Smooth muscle cell (in vitro differentiated cells): ENCODE measurements around the gene SLC4A7. TPM values are rescaled to one million over a fixed set of nuclear protein-coding genes. Genes with fewer than 3 reads are reported as not detected.

Experiments
- DNase-seq: peaks from one replicate; lab custom pipeline; 2025; ENCODE audit not compliant: unreplicated experiment; lab: John Stamatoyannopoulos, UW
- H2AFZ ChIP-seq: fragments of 200-600 bp; sonication (generic); 2 replicates; pipeline ENCODE4 v1.6.0; 2016; ENCODE audit warnings: antibody characterized with exemption, low read depth, mild to moderate bottlenecking
- H3F3A ChIP-seq: fragments of 200-600 bp; sonication (generic); 2 replicates; pipeline ENCODE4 v1.6.0; 2017; ENCODE audit warnings: antibody characterized with exemption, low read depth
- H3K27ac ChIP-seq: fragments of 200-600 bp; sonication (generic); 2 replicates; pipeline ENCODE4 v1.5.1; 2016; ENCODE audit warnings: low read depth, mild to moderate bottlenecking
- H3K27me3 ChIP-seq: fragments of 200-600 bp; sonication (generic); 2 replicates; pipeline ENCODE4 v1.6.1; 2016; ENCODE audit warnings: low read depth, mild to moderate bottlenecking
- H3K36me3 ChIP-seq: fragments of 200-600 bp; sonication (generic); 2 replicates; pipeline ENCODE4 v1.5.1; 2016; ENCODE audit warnings: low read depth
- H3K4me1 ChIP-seq: fragments of 200-600 bp; sonication (generic); 2 replicates; pipeline ENCODE4 v1.5.1; 2016; ENCODE audit warnings: low read depth
- H3K4me2 ChIP-seq: fragments of 200-600 bp; sonication (generic); 2 replicates; pipeline ENCODE4 v1.6.0; 2016; ENCODE audit warnings: mild to moderate bottlenecking
- H3K4me3 ChIP-seq: fragments of 200-600 bp; sonication (generic); 2 replicates; pipeline ENCODE4 v1.5.1; 2016; ENCODE audit warnings: mild to moderate bottlenecking
- H3K79me2 ChIP-seq: fragments of 200-600 bp; sonication (generic); 2 replicates; pipeline ENCODE4 v1.6.0; 2016; ENCODE audit warnings: low read depth, mild to moderate bottlenecking
- H3K9ac ChIP-seq: fragments of 200-600 bp; sonication (generic); 2 replicates; pipeline ENCODE4 v1.6.0; 2016; ENCODE audit warnings: low read depth
- H3K9me3 ChIP-seq: fragments of 200-600 bp; sonication (generic); replicated peaks from 2 replicates; pipeline ENCODE4 v1.5.1; 2016; ENCODE audit warnings: low read depth
- H4K20me1 ChIP-seq: fragments of 200-600 bp; sonication (generic); 2 replicates; pipeline ENCODE4 v1.6.0; 2016; ENCODE audit warnings: low read depth
- CTCF ChIP-seq: fragments of 200-600 bp; sonication (generic); IDR thresholded peaks from 2 replicates; pipeline ENCODE4 v1.5.1; 2017; ENCODE audit warnings: borderline replicate concordance, mild to moderate bottlenecking, antibody characterized with exemption; ENCODE audit not compliant: insufficient read depth, poor library complexity, severe bottlenecking
- WGBS: methylation state at CpG from one replicate; pipeline ENCODE4 v1.1.7; 2016; ENCODE audit warnings: low lambda C conversion rate; 5-methylcytosine and 5-hydroxymethylcytosine counted together
- polyA plus RNA-seq: library from polyadenylated mRNA; unstranded; fragments of >200 nt; fragmentation: Nextera tagmentation; extraction: Ambion mirVana; gene quantifications from 2 replicates; pipeline ENCODE4 v1.2.1, GENCODE V29; 2016
- total RNA-seq: library from RNA; depleted of rRNA; stranded (reverse); fragments of >200 nt; gene quantifications from 2 replicates; pipeline ENCODE4 v1.2.3, GENCODE V29; 2014

SLC4A7 gene
- total and polyA plus RNA-seq, 2 experiments from 2014 or later = 13.1 to 62.8 TPM

DNA sequence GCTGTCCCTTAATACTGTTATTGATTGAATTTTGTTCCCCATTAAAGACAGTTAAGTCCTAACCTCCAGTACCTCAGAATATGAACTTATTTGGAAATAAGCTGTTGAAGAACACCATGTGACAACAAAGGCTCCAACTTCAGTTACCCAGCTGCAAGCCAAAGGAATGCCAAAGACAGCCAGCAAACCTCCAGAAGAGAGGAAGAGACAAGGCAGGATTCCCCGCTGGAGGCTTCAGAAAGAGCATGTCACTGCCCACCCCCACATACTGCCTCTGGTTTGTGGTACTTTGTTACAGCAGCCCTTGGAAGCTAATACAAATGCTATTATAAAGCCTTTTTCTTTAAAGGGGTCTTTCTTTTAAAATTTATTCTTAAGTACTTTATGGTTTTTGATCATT is 96.6 kb downstream of the SLC4A7 start:
- H4K20me1 ChIP-seq = no peaks in the 10 kb centered on the region
- H3K27ac ChIP-seq = no peak overlapping the region
- no peak overlapping the region for H3K4me3 ChIP-seq
- H3K36me3 ChIP-seq = peaks cover 25% of the 10 kb centered on the region
- no peak overlapping the region for H2AFZ ChIP-seq
- no peak for TF ChIP-seq CTCF
- no peaks in the 10 kb centered on the region for H3F3A ChIP-seq
- H3K4me1 ChIP-seq = no peaks in the 10 kb centered on the region
- no peaks in the 10 kb centered on the region for H3K9me3 ChIP-seq
- no peak for DNase-seq
- no peaks in the 10 kb centered on the region for H3K79me2 ChIP-seq
- H3K27me3 ChIP-seq = no peaks in the 10 kb centered on the region
- H3K9ac ChIP-seq = no peak overlapping the region
- WGBS = 76% methylated on average over 1 of the region's 1 CpG
- H3K4me2 ChIP-seq = no peak overlapping the region

GRCh38 chr3:27385504-27385903 is 98.7 kb downstream of the SLC4A7 start:
- H3K9me3 ChIP-seq = no peaks in the 10 kb centered on the region
- H3K4me1 ChIP-seq = no peaks in the 10 kb centered on the region
- H3K27me3 ChIP-seq = no peaks in the 10 kb centered on the region
- no peak for TF ChIP-seq CTCF
- DNase-seq = no peak
- H3K4me2 ChIP-seq = no peak overlapping the region
- no peaks in the 10 kb centered on the region for H3F3A ChIP-seq
- no peaks in the 10 kb centered on the region for H3K79me2 ChIP-seq
- peaks cover 38% of the 10 kb centered on the region for H3K36me3 ChIP-seq
- no peak overlapping the region for H3K4me3 ChIP-seq
- H2AFZ ChIP-seq = no peak overlapping the region
- no peak overlapping the region for H3K27ac ChIP-seq
- H3K9ac ChIP-seq = no peak overlapping the region
- H4K20me1 ChIP-seq = no peaks in the 10 kb centered on the region

DNA sequence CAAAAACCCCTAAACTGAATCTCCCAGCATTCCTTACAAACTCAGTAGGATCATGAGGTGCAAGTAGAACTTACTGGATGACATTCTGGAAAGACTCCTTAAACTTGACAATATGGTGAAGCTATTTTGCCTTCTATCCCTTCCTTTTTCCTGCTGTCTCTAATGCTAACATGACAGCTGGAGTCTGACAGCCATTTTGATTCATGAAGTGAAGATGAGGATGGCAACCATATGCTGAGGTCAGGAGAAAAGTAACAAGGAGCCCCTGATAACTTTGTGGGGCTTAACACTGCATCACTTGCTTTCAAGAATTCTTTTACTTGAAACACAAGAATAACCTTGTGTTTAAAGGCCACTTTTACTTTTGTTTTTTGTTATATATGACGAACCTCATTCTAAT is 100.0 kb downstream of the SLC4A7 start:
- TF ChIP-seq CTCF = no peak
- Histone ChIP-seq H3K4me3 (no peak overlapping the region), H3K4me1 (no peaks in the 10 kb centered on the region), H3K9ac (no peak overlapping the region), H3K4me2 (no peak overlapping the region), H2AFZ (no peak overlapping the region), H3K36me3 (peaks cover 41% of the 10 kb centered on the region), H3K79me2 (no peaks in the 10 kb centered on the region), H4K20me1 (no peaks in the 10 kb centered on the region), H3K27ac (no peak overlapping the region), H3K27me3 (no peaks in the 10 kb centered on the region), H3F3A (no peaks in the 10 kb centered on the region), H3K9me3 (no peaks in the 10 kb centered on the region)
- DNase-seq = no peak
- WGBS = 96% methylated on average over 1 of the region's 1 CpG

- Histone ChIP-seq H3F3A (no peaks in the 10 kb centered on the region), H3K27me3 (no peaks in the 10 kb centered on the region), H3K4me1 (no peaks in the 10 kb centered on the region), H3K27ac (no peak overlapping the region), H3K9me3 (no peaks in the 10 kb centered on the region), H3K9ac (no peak overlapping the region), H3K36me3 (peaks cover 39% of the 10 kb centered on the region), H4K20me1 (no peaks in the 10 kb centered on the region), H3K79me2 (no peaks in the 10 kb centered on the region), H3K4me2 (no peak overlapping the region), H3K4me3 (no peak overlapping the region), H2AFZ (no peak overlapping the region)
- no peak for DNase-seq
- WGBS = 95% methylated on average over 3 of the region's 3 CpGs
- no peak for TF ChIP-seq CTCF
These were observed 103.5 kb downstream of the SLC4A7 start for GRCh38 chr3:27380433-27381357.
